AG09309 (cell line): ENCODE results near the gene USP50.
"Not testable (repeated sequence)": the region's sequence is repeated elsewhere in the genome, so short reads cannot be mapped to it uniquely, and the experiment has no call there.

ENCODE experiments used
- DNase-seq: peaks from one replicate; pipeline ENCODE4 v3.0.0-alpha.2; 2010; ENCODE audit warnings: low read depth
- H3K4me3 ChIP-seq: 2 replicates; pipeline ENCODE4 v1.5.1; 2011; ENCODE audit warnings: mild to moderate bottlenecking, low read depth, low read length, moderate library complexity; ENCODE audit not compliant: control insufficient read depth
- TF ChIP-seq, protein P1 (sequence below): IDR thresholded peaks from 2 replicates; pipeline ENCODE4 v1.5.1; 2011; ENCODE audit warnings: mild to moderate bottlenecking, low read depth, low read length, inconsistent platforms; ENCODE audit not compliant: insufficient read depth, control insufficient read depth; ENCODE audit errors: missing control alignments

Gene USP50

DNA sequence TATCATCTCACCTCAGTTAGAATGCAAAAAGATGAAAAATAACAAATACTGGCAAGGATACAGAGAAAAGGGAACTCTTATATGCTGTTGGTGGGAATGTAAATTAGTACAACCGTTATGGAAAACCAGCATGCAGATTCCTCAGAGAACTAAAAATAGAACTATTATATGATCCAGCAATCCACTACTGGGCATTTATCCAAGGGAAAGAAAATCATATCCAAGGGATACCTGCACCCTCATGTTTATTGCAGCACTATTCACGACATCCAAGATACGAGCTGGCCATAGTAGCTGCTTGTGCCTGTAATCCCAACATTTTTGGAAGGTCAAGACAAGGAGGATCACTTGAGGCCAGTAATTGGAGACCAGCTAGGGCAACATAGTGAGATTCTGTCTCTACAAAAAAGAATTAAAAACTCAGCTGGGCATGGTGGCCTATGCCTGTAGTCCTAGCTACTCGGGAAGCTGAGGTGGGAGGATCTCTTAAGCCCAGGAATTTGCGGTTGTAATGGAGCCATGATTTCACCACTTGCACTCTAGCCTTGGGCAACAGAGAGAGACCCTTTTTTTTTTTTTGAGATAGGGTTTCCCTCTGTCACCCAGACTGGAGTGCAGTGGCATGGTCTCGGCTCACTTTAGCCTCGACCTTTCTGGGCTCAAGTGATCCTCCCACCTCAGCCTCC lies 26.6 kb downstream of the USP50 start:
- H3K4me3 ChIP-seq = no peak overlapping the region
- TF ChIP-seq, protein P1, sequence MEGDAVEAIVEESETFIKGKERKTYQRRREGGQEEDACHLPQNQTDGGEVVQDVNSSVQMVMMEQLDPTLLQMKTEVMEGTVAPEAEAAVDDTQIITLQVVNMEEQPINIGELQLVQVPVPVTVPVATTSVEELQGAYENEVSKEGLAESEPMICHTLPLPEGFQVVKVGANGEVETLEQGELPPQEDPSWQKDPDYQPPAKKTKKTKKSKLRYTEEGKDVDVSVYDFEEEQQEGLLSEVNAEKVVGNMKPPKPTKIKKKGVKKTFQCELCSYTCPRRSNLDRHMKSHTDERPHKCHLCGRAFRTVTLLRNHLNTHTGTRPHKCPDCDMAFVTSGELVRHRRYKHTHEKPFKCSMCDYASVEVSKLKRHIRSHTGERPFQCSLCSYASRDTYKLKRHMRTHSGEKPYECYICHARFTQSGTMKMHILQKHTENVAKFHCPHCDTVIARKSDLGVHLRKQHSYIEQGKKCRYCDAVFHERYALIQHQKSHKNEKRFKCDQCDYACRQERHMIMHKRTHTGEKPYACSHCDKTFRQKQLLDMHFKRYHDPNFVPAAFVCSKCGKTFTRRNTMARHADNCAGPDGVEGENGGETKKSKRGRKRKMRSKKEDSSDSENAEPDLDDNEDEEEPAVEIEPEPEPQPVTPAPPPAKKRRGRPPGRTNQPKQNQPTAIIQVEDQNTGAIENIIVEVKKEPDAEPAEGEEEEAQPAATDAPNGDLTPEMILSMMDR = no peak
- no peak for DNase-seq

DNA sequence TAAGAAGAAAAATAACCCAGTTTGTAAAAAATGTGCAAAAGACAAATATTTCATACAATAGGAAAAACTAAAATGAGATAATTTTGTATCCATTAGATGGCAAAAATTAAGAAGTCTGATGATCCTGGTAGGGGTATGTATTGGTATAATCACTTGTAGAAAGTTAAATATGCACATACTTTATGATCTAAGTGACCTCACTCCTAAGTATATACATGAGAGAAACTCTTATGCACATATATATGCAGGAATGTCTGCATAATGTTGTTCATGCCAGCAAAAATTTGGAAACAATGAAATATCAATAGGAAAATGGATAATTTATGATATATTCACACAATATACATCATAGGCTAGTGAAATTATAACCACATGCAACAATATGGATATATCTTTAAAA lies 33.5 kb downstream of the USP50 start:
- TF ChIP-seq, protein P1 = no peak
- no peak overlapping the region for H3K4me3 ChIP-seq
- no peak for DNase-seq

DNA sequence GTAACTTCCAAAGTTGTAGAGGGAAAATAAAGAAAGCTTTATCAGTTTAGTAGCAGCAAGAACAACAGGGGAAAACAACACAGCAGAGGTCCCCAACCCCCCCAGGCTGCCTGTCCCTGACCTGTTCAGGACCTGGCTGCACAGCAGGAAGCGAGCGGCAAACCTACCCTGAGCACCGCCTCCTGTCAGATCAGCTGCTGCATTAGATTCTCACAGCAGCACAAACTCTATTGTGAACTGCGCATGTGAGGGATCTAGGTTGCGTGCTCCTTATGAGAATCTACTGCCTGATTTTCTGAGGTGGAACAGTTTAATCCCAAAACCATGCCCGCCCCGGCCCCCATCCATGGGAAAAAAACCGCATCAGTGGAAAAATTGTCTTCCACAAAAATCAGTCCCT lies 40.3 kb downstream of the USP50 start:
- no peak for DNase-seq
- TF ChIP-seq, protein P1 = no peak

DNA sequence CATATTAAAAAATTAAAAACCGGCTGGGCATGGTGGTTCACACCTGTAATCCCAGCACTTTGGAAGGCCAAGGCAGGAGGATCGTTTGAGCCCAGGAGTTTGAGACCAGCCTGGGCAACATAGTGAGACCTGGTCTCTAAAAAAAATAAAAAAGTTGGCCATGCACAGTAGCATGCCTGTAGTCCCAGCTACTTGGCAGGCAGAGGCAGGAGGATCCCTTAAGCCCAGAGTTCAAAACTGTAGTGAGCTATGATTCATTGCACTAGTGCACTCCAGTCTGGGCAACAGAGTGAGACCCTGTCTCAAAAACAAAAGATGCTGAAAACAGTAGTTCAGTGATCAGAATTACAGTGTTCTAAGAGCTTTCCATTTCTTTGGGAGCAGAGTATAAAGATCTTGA lies 40.8 kb downstream of the USP50 start:
- H3K4me3 ChIP-seq, DNase-seq: not testable (repeated sequence)

More for the DNA sequence above, 40.3 kb downstream of the USP50 start:
- H3K4me3 ChIP-seq = no peak overlapping the region

DNA sequence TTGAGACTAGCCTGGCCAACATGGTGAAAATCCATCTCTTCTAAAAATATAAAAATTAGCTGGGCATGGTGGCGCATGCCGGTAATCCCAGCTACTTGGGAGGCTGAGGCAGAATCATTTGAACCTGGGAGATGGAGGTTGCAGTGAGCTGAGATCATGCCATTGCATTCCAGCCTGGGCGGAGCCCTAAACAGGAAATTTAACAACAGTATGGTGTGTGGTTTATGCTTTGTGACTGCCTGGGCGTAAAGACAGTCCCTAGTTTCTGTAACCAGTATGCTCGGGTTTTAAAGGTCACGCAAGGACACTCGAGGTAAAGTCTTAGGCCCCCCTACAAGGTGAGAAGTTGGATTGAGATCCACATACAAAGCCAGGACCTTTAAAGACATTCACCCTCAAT lies 43.3 kb downstream of the USP50 start:
- TF ChIP-seq, protein P1 = no peak
- H3K4me3 ChIP-seq = no peak overlapping the region
- no peak for DNase-seq

DNA sequence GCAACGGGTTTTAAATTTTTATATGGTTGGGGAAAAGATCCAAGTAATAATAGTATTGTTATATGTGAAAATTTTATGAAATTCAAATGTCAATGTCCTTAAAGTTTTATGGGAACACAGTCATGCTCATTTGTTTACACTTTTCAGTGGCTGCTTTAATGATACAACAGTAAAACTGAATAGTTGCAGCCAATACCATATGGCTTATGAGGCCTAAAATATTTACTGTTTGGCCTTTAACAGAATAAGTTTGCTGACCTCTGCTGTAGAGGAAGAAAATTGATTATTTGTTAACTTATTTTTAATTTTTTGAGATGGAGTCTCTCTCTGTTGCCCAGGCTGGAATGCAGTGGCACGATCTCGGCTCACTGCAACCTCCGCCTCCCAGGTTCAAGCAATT lies 44.7 kb downstream of the USP50 start:
- DNase-seq = no peak
- TF ChIP-seq, protein P1 = no peak
- H3K4me3 ChIP-seq = no peak overlapping the region

DNA sequence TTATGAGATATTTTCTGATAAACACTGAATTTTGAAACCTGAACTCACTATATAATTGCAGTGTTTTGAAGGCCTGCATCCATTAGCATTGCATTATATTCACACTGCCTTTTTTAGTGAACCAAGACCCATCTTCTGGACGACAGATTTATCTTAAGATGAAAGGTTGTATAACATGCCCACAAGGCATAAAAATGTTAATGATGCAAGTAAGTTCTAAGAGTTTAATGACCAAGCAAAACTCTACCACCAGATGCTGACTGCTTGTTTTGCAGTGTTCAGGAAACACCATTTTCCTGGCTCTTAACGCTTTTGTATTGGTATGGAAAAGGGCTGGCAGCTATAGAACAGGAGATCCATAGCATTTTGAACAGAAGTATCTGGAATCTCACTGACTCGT lies 46.1 kb downstream of the USP50 start:
- DNase-seq = no peak
- no peak overlapping the region for H3K4me3 ChIP-seq
- TF ChIP-seq, protein P1 = no peak
